Ishikawa (cell line): Measurements from ENCODE around the gene METTL1.

Source experiments
- CEBPB ChIP-seq: IDR thresholded peaks from 2 replicates; pipeline ENCODE4 v1.6.1; 2012
- CREB1 ChIP-seq: IDR thresholded peaks from 2 replicates; pipeline ENCODE4 v1.6.1; 2012; ENCODE audit warnings: low read depth
- EGR1 ChIP-seq: IDR thresholded peaks from 2 replicates; pipeline ENCODE4 v1.6.1; 2012
- EP300 ChIP-seq: IDR thresholded peaks from 2 replicates; pipeline ENCODE4 v1.6.1; 2012; ENCODE audit warnings: borderline replicate concordance
- FOXM1 ChIP-seq: IDR thresholded peaks from 2 replicates; pipeline ENCODE4 v1.6.1; 2012; ENCODE audit warnings: low read depth, borderline replicate concordance
- MAX ChIP-seq: IDR thresholded peaks from 2 replicates; pipeline ENCODE4 v1.6.1; 2012
- NFIC ChIP-seq: IDR thresholded peaks from 2 replicates; pipeline ENCODE4 v1.6.1; 2012
- RAD21 ChIP-seq: IDR thresholded peaks from 2 replicates; pipeline ENCODE4 v1.6.1; 2012; ENCODE audit warnings: low read depth
- REST ChIP-seq: IDR thresholded peaks from 2 replicates; pipeline ENCODE4 v1.6.1; 2012; ENCODE audit warnings: low read depth, mild to moderate bottlenecking
- TAF1 ChIP-seq: IDR thresholded peaks from 2 replicates; pipeline ENCODE4 v1.6.1; 2012; ENCODE audit warnings: low read depth, mild to moderate bottlenecking
- TCF12 ChIP-seq: IDR thresholded peaks from 2 replicates; pipeline ENCODE4 v1.6.1; 2012; ENCODE audit warnings: low read depth
- TEAD4 ChIP-seq: IDR thresholded peaks from 2 replicates; pipeline ENCODE4 v1.6.1; 2012
- USF1 ChIP-seq: IDR thresholded peaks from 2 replicates; pipeline ENCODE4 v1.6.1; 2012
- YY1 ChIP-seq: IDR thresholded peaks from 2 replicates; pipeline ENCODE4 v1.6.1; 2012; ENCODE audit warnings: low read depth
- ZBTB7A ChIP-seq: IDR thresholded peaks from 2 replicates; pipeline ENCODE4 v1.6.1; 2012; ENCODE audit warnings: low read depth

METTL1 gene

GRCh38 chr12:57741844-57742738, 29.8 kb downstream of the METTL1 start:
- TF ChIP-seq FOXM1 (no peak), RAD21 (no peak; the same call in 1 of the 2 replicates), TAF1 (no peak), USF1 (no peak), NFIC (no peak), MAX (no peak), EP300 (no peak), YY1 (no peak), TCF12 (no peak), CEBPB (no peak), TEAD4 (no peak), CREB1 (no peak), ZBTB7A (no peak), EGR1 (no peak), REST (no peak)

GRCh38 chr12:57741413-57741789, 30.5 kb downstream of the METTL1 start:
- no peak for TF ChIP-seq RAD21
- TF ChIP-seq REST: no peak
- TF ChIP-seq FOXM1: no peak
- TF ChIP-seq ZBTB7A: no peak
- TF ChIP-seq TEAD4: no peak
- no peak for TF ChIP-seq EP300
- TF ChIP-seq MAX: no peak
- TF ChIP-seq CEBPB: no peak
- TF ChIP-seq YY1: no peak
- no peak for TF ChIP-seq NFIC
- TF ChIP-seq TAF1: no peak
- TF ChIP-seq TCF12: no peak
- TF ChIP-seq USF1: no peak
- no peak for TF ChIP-seq CREB1
- no peak for TF ChIP-seq EGR1

- TF ChIP-seq EP300: no peak
- TF ChIP-seq NFIC: no peak
- no peak for TF ChIP-seq MAX
- TF ChIP-seq TAF1: no peak
- no peak for TF ChIP-seq REST
- TF ChIP-seq RAD21: no peak
- no peak for TF ChIP-seq CREB1
- no peak for TF ChIP-seq CEBPB
- TF ChIP-seq EGR1: no peak
- TF ChIP-seq TCF12: no peak
- no peak for TF ChIP-seq USF1
- TF ChIP-seq ZBTB7A: no peak
- no peak for TF ChIP-seq TEAD4
- no peak for TF ChIP-seq YY1
- TF ChIP-seq FOXM1: no peak
Observed at GRCh38 chr12:57740656-57741412, 31.1 kb downstream of the METTL1 start.
